Measurements from ENCODE around the gene ZNF142. TPM values are rescaled to one million over a fixed set of nuclear protein-coding genes. Genes with fewer than 3 reads are reported as not detected.

The ZNF142 gene
- polyA plus RNA-seq, 2 of the 4 experiments (the other 2 are of a cell fraction): 6.3 to 10.7 TPM

- Histone ChIP-seq H3K4me2 (no peak overlapping the region), H3K4me3 (no peak overlapping the region), H3K27ac (no peak overlapping the region), H3K9me3 (no peaks in the 10 kb centered on the region), H3K4me1 (peaks cover 10% of the 10 kb centered on the region; the same call in 2 of the 3 replicates)
- TF ChIP-seq EHMT2 (IDR thresholded peaks at IDR 0.05; ENCODE audit: low read depth) (no peak), MAX (IDR thresholded peaks at IDR 0.05) (no peak), NFE2L2 (conservative IDR thresholded peaks at IDR 0.05; ENCODE audit: low read length) (no peak), PHF8 (IDR thresholded peaks at IDR 0.05; ENCODE audit: borderline replicate concordance, low read depth) (no peak), ZC3H11A (IDR thresholded peaks at IDR 0.05) (no peak), ZSCAN20 (CRISPR knock-in tag; IDR thresholded peaks at IDR 0.05) (no peak), MAZ (IDR thresholded peaks at IDR 0.05; ENCODE audit: borderline replicate concordance, low read depth, low read length) (no peak), HOXB5 (CRISPR knock-in tag; IDR thresholded peaks at IDR 0.05) (no peak), CEBPB (IDR thresholded peaks at IDR 0.05) (no peak), GATA3 (IDR thresholded peaks at IDR 0.05; ENCODE audit: borderline replicate concordance) (no peak), HOXB13 (CRISPR knock-in tag; IDR thresholded peaks at IDR 0.05; ENCODE audit: low read depth) (no peak), KDM5A (IDR thresholded peaks at IDR 0.05) (no peak), SMC3 (IDR thresholded peaks at IDR 0.05) (no peak), RARB (CRISPR knock-in tag; IDR thresholded peaks at IDR 0.05) (no peak), MAFK (IDR thresholded peaks at IDR 0.05; ENCODE audit: partially characterized antibody) (no peak), TP53 (CRISPR knock-in tag; IDR thresholded peaks at IDR 0.05) (no peak), TFCP2L1 (CRISPR knock-in tag; IDR thresholded peaks at IDR 0.05) (no peak), CBX2 (IDR thresholded peaks at IDR 0.05; ENCODE audit: borderline replicate concordance, low read depth) (no peak), FOXS1 (CRISPR knock-in tag; IDR thresholded peaks at IDR 0.05) (no peak), EHF (CRISPR knock-in tag; IDR thresholded peaks at IDR 0.05) (no peak)
- DNase-seq (ENCODE audit: low read depth in 1 of 2, low spot score in 1 of 2) (no peak), ATAC-seq (no peak), FAIRE-seq (no peak)
- WGBS (ENCODE audit: missing lambda C conversion rate): 87% methylated on average over 4 of the region's 4 CpGs
- ChIA-PET POLR2A (no interaction called here), CTCF (interaction anchor here (1.2 to 5.2 kb wide), 5 partner anchors 10 to 288 kb away, joined by 3 to 54 read pairs (median 4); no protein-coding TSS in a partner anchor)
These were observed 48.7 kb upstream of the ZNF142 start for GRCh38 chr2:218708086-218708485.

DNA sequence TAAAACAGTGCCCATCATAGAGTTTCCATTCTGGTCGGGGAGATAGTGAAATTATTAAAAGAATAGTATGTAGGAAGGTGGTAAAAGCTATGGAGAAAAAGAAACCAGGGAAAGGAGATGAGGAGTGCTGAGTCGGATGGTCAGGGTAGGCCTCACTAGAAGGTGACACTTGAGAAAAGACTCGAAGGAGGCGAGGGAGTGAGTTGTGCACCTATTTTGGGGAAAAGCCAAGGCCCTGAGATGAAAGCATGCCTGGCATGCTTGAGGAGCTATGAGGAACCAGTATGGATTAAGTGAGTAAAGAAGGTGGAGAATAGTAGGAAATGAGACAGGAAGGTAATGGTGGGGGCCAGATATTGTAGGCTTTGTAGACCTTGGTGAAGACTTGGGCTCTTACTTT is 43.9 kb upstream of the ZNF142 start:
- FAIRE-seq (no peak), ATAC-seq (no peak), DNase-seq (ENCODE audit: low read depth in 1 of 2, low spot score in 1 of 2) (no peak)
- Histone ChIP-seq H3K9me3 (no peaks in the 10 kb centered on the region), H3K27ac (no peak overlapping the region), H3K4me2 (no peak overlapping the region), H3K4me3 (no peak overlapping the region), H3K4me1 (no peaks in the 10 kb centered on the region)
- CTCF ChIA-PET: interaction anchor here (1.1 to 2.6 kb wide), 5 partner anchors 16 to 299 kb away, joined by 3 to 11 read pairs (median 4); no protein-coding TSS in a partner anchor
- POLR2A ChIA-PET: no interaction called here
- TF ChIP-seq FOSL2 (IDR thresholded peaks at IDR 0.05) (no peak), FOSL2 (CRISPR knock-in tag; IDR thresholded peaks at IDR 0.05) (no peak)
- 68% methylated on average over 4 of the region's 4 CpGs for WGBS (ENCODE audit: missing lambda C conversion rate)

- ATAC-seq: no peak
These were observed 42.4 kb upstream of the ZNF142 start for GRCh38 chr2:218701806-218702205.

More at GRCh38 chr2:218701806-218702205, 42.4 kb upstream of the ZNF142 start:
- POLR2A ChIA-PET: no interaction called here
- CTCF ChIA-PET: interaction anchor here (0.9 to 1.7 kb wide), 8 partner anchors 8 to 301 kb away, joined by 3 to 14 read pairs (median 5); partner anchors contain the start of gene TTLL4
- H3K9me3 ChIP-seq: no peaks in the 10 kb centered on the region
- no peak overlapping the region for H3K4me2 ChIP-seq
- 76% methylated on average over 2 of the region's 2 CpGs for WGBS (ENCODE audit: missing lambda C conversion rate)
- no peaks in the 10 kb centered on the region for H3K4me1 ChIP-seq
- TF ChIP-seq POLR2A (IDR thresholded peaks at IDR 0.05; ENCODE audit: low read length) (no peak), CBX8 (IDR thresholded peaks at IDR 0.05) (no peak), EP300 (IDR thresholded peaks at IDR 0.05) (no peak), JUNB (IDR thresholded peaks at IDR 0.05) (no peak), HEYL (CRISPR knock-in tag; IDR thresholded peaks at IDR 0.05) (no peak), SMC3 (IDR thresholded peaks at IDR 0.05) (no peak), HOXB5 (CRISPR knock-in tag; IDR thresholded peaks at IDR 0.05) (no peak), BHLHE40 (IDR thresholded peaks at IDR 0.05; ENCODE audit: low read depth, low read length) (no peak), ZFP36 (IDR thresholded peaks at IDR 0.05; ENCODE audit: borderline replicate concordance, partially characterized antibody) (no peak), HOXB13 (CRISPR knock-in tag; IDR thresholded peaks at IDR 0.05; ENCODE audit: low read depth) (no peak), MYC (IDR thresholded peaks at IDR 0.05; ENCODE audit: borderline replicate concordance, low read length) (no peak), PHF8 (IDR thresholded peaks at IDR 0.05; ENCODE audit: borderline replicate concordance, low read depth) (no peak), MAFK (IDR thresholded peaks at IDR 0.05; ENCODE audit: partially characterized antibody) (no peak)
- TF ChIP-seq, protein P1, sequence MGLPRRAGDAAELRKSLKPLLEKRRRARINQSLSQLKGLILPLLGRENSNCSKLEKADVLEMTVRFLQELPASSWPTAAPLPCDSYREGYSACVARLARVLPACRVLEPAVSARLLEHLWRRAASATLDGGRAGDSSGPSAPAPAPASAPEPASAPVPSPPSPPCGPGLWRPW (IDR thresholded peaks at IDR 0.05): no peak
- TF ChIP-seq, protein P2, sequence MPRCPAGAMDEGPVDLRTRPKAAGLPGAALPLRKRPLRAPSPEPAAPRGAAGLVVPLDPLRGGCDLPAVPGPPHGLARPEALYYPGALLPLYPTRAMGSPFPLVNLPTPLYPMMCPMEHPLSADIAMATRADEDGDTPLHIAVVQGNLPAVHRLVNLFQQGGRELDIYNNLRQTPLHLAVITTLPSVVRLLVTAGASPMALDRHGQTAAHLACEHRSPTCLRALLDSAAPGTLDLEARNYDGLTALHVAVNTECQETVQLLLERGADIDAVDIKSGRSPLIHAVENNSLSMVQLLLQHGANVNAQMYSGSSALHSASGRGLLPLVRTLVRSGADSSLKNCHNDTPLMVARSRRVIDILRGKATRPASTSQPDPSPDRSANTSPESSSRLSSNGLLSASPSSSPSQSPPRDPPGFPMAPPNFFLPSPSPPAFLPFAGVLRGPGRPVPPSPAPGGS (IDR thresholded peaks at IDR 0.05): no peak
- TF ChIP-seq, protein P3, sequence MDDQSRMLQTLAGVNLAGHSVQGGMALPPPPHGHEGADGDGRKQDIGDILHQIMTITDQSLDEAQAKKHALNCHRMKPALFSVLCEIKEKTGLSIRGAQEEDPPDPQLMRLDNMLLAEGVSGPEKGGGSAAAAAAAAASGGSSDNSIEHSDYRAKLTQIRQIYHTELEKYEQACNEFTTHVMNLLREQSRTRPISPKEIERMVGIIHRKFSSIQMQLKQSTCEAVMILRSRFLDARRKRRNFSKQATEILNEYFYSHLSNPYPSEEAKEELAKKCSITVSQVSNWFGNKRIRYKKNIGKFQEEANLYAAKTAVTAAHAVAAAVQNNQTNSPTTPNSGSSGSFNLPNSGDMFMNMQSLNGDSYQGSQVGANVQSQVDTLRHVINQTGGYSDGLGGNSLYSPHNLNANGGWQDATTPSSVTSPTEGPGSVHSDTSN (IDR thresholded peaks at IDR 0.05): no peak
- no peak overlapping the region for H3K4me3 ChIP-seq
- DNase-seq (ENCODE audit: low read depth in 1 of 2, low spot score in 1 of 2) (no peak), FAIRE-seq (no peak)
- H3K27ac ChIP-seq: no peak overlapping the region
